GM18858 (cell line): ENCODE results near the gene ACSBG1.
"Not testable (repeated sequence)": the region's sequence is repeated elsewhere in the genome, so short reads cannot be mapped to it uniquely, and the experiment has no call there.

ENCODE experiments used
- ATAC-seq: cut with Tn5 transposase; IDR thresholded peaks from one replicate; pipeline ENCODE4 v1.9.1; 2021; ENCODE audit not compliant: unreplicated experiment

The ACSBG1 gene

DNA sequence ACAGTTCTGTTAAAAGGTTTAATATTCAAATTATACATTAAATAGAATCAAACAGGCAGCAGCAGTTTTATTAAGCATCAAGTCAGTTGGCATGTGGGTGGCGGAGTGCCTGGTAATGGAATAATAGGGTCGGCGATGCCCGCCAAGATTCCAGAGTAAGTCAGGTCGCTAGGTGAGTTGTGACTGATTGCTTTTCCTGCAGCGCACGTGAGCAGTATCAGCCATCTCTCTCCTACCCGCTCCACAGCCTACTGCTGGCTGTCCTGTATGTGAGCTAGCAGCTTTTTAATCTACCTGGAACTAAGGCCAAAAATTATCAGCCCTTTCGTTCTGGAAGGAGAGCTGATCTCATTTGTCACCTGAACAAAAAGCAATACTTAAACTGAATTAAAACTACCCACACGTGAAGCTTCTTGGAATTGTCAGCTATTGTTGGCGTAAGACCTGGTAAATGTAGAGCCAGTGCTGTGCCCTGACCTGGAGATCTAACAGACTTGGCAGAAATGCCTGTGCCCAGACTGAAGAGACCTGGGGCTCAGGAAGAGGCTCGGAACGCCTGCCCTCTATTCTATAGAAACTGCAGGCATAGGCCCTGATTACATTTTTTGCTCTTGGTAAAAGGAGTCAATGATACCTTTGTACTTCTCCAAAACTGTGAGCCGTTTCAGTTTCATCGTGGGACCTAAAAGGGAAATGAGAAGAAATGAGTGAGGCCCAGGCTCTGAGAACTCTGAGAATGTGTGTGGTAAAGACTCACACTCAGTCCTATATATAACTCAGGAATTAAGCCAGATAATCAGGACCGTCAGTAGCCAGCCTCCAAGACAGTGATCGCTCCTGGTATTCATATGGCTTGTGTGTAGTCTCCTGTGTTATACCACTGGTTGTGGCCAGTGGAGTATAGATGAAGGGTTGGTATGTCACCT, 63.3 kb downstream of the ACSBG1 start:
- peak; percentile 46 for ATAC-seq

DNA sequence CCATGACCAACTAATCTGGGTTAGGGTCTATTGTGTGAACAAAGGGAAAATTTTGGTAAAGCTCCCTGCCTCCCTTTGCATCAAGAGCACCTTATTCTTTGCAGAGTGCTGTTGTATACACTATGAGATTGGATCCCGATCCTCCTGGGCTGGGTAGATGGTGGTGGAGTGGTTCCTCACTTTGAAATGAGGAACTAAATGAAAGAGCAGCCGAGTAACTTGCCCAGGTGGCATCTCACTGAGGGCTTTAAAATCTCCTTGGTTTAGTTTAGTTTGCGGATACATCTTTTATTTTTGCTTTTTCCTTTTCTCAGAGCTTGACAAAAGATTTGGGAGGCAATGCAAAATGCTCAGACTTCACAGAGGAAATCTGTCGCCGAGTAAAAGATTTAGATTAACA, 65.8 kb downstream of the ACSBG1 start:
- ATAC-seq: no peak

DNA sequence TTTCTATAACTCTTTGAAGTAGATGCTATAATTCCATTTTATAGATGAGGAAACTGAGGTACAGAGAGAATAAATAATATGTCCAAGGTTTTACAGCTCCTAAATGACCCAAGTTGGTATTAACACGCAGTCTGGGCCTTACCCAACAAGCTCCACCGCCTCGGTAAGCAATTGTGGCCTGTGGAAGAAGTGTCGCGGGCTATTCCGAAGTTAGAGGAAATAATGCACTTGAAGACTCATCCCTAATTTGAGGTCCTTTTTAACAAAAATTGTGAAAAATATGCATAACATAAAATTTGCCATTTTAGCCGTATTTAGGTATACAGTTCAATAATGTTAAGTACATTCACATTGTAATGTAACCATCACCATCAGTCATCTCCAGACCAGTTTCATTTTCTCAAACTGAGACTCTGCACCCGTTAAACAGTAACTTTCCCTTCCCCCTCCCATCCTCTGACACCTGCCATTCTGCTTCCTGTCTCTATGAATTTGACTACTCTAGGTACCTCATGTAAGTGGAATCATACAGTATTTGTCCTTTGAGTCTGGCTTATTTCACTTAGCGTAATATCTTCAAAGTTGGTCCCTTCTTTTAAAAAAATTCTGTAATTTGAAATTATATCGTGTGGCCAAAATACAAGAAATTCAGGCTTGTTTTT, 67.0 kb downstream of the ACSBG1 start:
- ATAC-seq: peak; percentile 65

DNA sequence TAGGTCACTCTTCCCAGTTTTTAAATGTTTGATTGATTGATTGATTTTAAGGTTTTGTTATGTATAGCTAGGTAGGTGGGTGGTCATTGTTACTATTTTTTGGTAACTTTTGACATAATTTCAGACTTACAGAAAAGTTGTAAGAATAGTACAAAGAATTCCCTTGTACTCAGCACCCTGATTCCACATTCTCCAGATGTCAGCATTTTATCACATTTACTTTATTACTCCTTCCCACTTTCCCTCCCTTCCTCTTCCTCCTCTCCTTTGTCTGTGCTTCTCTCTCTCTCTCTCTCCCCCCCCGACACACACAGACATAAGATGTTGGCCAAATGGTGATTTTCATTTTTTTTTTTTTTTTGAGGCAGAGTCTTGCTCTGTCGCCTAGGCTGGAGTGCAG, 70.4 kb downstream of the ACSBG1 start:
- ATAC-seq: no peak

DNA sequence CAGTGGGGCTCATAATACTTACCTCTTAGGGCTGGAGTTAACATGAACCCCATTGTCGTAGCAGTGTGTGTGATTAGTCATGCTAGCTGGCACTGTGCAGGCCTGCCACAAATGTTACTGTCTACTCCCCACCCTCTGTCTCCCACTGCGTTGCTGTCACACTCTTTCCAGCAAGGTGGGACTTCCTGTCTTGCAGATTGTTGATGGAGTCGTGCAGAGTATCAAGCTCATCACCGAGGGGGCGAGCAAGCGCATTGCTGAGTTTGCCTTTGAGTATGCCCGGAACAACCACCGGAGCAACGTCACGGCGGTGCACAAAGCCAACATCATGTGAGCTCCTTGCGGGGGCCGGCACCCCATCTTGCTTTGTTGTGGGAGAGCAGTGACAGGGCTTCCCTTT, 72.3 kb downstream of the ACSBG1 start:
- ATAC-seq: no peak

DNA sequence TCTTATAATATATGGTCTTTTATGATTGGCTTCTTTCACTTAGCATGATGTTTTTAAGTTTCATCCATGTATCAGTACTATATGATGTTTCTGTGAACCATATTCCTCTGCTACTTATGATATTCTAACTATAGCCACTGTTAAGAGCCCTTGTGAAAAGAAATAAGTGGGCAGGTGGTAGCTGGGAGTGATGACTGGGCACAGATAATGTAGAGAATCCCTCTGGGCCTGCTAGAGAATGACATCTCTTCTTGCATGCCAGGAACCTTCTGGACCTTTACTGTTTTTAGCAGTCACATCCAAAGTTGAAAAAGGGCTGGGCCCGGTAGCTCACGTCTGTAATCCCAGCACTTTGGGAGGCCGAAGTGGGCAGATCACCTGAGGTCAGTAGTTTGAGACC, 75.0 kb downstream of the ACSBG1 start:
- no peak for ATAC-seq

DNA sequence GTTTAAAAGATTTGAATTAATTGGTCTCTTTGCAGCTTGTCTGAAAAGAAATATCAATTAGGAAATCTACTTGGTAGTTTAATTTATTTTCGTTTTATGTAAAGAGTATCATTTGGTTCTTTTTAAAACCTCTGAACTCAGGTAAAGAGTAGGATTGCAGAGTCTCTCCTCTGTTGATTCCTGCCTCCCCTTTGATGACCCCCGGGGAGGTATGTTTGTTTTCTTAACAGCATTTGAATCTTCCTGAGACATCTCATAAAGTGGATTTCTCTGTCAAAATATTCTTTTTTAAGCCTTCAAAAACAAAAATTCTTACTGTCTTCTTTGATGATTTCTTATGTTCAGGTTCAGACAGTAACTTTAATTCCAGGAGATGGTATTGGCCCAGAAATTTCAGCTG, 77.2 kb downstream of the ACSBG1 start:
- ATAC-seq: no peak

DNA sequence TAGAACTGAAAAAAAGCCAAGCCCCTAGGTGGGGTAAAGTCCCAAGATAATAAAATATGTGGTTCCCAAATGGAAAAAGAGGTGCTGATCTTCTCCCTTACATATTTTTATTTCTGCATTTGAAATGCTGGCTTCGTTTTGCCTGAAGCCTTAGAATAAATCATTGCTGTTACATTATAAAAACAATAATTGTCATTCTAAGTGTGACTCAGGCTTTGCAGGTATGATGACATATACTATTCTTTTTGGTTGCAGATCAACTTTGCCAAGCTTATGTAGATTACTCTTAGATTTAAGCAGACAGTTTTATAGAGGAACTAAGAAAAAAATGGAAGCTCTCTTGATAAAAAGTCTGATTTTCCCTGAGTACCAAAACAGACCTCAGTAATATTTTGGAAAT, 77.7 kb downstream of the ACSBG1 start:
- no peak for ATAC-seq

DNA sequence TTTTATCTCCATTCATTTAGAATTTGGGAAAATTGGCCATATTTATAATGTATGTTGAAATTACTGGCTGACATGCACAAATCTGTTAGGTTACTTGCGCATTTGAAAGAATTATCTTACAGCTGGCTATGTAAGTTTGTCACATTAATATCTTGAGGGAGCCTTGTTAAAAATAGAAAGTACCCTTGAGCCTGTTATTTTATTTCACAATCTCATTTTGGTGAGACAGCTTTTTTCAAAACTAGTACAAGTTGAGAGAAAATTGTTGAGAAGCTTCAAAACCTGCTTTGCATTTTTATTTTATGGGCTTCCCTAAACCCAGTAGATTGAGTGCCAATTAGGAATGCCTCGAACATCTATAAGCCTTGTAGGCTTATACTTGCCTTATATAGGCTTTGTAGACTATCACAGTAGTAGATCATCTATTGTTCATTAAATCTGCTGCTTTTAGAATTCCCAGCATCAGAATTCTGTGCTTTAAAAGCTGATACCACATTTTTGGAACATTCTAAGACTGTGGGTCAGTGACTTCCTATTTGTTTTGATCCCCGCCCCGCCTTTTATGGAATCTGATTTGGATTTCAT, 78.9 kb downstream of the ACSBG1 start:
- ATAC-seq: no peak

DNA sequence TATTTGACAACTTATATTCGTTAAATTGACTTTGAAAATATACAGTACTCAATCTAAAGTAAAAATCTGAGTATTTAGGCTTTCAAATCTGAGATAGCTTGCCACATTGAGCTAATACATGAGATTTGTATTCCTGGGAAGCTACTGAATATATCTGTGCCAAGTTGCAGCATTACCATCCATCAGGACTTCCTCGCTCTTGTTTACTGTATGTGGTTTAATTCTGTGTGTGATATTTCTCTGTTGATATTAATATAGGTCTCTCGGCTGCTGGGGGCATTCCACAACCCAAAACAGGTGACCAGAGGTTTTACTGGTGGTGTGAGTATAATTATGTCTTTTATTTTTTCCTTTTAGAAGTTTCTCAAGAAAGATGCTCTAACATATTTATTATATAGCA, 79.4 kb downstream of the ACSBG1 start:
- no peak for ATAC-seq

DNA sequence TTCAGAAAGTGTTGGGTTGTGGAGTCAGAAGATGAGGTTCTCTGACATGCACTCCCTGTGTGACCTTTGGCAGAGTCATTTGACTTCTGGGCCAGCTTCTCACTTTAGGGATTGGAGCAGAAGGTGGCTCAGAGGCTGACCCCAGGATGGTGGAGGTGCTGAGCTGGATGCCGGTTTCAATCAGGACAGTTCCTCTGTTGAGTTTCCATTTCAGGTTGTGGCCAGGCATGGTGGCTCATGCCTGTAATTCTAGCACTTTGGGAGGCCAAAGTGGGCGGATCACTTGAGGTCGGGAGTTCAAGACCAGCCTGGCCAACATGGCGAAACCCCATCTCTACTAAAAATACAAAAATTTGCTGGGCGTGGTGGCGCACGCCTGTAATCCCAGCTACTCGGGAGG, 83.3 kb downstream of the ACSBG1 start:
- ATAC-seq: not testable (repeated sequence)

DNA sequence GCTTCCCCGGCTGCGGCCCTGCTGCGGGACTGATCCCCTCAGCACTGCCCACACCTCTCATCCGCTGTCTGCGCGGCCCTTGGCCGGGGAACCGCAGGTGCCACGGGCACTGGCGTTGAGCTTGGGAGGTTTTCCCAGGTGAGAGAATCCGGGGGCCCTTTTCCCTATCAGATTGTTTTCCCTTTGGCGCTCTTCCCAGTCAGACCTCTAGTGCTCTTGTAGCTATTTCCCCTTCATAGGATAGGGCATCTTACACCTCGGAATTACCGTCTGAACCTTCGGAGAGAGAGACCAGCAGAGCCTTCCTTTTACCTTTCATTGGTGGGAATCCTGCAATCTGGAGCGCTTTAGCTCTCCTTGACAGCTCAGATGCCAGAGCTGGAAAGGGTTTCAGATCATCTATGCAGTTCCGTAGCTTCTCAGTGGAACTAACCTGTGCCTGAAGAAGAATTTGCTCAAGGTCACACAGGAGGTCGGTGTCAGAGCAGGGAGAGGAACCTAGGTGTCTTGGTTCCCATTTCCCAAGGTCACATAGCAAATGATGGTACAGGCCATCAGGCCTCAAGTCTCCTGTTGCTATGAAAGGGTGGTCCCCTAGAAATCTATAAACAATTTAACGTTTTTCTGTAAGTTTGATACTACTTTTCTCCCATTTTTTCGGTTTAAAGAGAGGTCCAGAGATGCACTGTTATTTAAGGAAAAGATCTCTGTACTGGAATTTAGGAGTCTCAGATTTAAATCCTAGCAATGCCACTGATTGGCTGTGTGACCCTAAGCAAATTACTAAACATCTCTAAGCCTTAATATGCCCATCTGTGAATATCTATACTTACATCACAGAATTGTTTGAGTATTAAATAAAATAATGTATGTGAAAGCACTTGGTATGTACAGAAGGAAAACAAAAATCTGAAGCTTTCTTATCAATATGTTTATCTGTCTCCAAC, 84.3 kb downstream of the ACSBG1 start:
- ATAC-seq: no peak

DNA sequence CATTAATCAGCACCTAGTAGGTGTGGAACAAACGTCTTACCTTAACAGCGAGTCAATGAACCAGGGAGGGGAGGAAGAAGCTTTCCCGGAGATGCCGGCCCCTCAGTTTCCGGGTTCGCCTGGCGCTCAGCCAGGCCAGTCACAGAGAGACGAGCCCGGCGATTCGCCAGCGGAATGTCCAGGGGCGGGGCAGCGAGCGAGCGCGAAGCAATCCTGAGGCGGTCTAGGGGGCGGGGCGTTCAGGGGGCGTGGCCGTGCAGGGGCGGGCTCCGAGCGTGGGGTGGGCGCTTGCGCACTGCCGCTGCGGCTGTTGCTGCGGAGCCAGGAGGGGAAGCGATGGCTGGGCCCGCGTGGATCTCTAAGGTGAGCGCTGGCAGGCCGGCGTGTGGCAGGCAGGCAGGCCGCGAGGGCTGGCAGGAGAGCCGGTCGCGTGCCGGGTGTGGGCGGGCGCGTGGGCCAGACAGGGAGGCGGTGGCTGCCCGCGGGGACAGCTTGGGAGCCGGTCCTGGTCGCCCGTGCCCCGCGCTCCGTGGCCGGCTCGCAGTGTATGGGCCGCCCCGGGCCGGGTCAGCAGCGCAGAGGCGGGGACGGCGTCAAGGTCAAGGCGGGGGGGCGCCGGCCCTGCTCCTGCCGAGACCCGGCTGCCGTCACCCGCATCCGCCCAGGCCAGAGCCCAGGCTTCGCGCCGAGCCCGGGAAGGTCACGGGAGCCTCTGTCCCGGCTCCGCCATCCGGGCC, 85.1 kb downstream of the ACSBG1 start, which contains the start of gene IDH3A:
Gene IDH3A, plus strand, starts transcription at position 295 of the 737 bp plus-strand sequence. Its CDS starts 42 bp downstream, at position 337.
- ATAC-seq: peak; percentile 56

DNA sequence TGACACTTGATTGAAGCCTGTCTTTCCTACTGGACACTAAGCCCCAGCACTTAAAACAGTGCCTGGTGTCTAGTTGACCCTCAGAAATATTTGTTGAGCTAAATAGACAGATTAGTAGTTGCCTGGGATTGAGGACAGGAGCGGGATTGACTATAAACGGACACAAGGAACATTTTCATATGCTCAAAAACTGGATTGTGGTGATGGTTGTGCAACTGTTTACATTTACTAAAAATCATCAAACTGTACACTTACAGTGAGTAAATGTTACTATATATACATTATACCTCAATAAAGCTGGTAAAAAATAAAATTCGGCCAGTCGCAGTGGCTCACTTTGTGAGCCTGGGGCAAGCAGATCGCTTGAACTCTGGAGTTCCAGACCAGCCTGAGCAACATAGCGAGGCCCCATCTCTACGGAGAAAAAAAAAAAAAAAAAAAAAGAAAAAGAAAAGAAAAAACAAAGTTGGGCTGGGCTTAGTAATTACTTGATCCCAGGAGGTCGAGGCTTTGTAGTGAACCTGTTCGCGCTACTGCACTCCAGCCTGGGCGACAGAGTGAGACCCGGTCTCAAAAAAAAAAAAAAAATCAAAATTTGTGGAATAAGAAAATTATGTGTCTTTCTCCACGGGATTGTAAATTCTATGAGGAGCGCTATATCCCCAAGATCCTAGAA, 85.8 kb downstream of the ACSBG1 start:
- ATAC-seq: no peak

DNA sequence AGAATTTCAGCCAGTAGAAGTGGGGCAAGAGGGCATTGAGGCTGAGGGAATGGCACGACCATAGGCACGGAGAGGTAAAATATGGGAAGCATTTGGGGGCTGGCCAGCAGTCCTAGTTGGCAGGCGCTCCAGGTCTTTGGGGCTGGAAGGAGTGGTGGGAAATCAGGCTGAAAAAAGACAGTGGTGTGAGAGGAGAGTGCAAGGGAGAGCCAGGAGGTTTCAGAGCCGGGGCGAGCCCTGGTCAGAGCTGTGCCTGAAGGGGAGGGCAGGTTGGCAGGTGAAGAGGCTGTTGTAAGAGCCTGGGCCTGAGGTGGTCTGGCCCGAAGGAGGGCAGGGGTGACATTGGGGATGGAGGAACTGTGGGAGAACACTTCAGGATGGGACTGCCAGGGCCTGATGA, 86.8 kb downstream of the ACSBG1 start:
- no peak for ATAC-seq

DNA sequence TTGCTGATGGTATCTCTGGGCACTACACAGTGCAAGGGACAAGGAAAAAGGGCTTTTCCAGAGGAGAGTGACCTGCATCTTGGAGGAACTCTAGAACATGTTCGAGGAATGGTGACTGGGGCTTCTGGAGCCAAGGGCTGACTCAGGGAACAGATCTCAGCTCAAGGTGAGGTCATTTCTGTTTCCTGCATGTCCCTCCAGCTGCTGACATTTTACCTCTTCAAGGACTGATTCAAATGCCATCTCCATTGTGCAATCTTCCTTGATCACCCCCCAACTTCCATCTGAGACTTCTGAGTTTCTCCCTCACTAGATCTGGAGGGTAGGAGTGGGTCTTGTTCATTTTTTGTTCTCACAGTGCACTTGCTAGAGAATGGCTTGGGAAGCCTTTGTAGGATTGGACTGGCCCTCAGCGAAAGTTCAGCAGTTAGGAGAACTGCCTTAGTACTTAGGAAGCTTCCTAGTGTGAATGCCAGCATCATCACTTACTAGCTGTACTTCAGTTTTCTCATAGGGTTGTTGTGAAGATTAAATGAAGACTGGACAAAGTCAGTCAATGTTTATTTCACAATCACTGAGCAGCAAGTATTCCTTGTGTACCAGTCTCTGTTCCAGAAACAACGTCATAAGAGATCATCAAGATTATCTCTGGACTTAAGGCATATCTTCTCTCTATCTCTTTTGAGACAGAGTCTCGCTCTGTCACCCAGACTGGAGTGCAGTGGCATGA, 87.8 kb downstream of the ACSBG1 start:
- ATAC-seq: no peak

DNA sequence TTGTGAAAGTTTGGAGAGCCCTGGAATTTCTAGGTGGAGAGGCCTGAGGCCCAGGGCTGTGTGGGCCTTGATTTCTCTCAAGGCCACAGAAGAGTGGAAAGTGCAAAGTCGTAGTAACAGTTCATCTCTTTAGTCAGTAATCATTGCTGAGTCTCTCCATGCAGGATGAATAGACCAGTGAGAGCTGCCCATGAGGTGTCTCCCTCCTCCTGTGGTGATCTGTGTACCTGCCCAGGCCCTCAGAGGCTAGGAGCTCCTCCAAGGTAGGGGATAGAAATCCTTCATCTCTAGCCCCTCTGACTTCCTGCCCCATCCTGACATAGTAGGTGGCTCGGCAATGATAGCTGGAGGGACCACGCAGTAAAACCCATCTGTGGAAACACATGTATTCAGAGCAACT, 92.0 kb downstream of the ACSBG1 start:
- ATAC-seq: no peak

DNA sequence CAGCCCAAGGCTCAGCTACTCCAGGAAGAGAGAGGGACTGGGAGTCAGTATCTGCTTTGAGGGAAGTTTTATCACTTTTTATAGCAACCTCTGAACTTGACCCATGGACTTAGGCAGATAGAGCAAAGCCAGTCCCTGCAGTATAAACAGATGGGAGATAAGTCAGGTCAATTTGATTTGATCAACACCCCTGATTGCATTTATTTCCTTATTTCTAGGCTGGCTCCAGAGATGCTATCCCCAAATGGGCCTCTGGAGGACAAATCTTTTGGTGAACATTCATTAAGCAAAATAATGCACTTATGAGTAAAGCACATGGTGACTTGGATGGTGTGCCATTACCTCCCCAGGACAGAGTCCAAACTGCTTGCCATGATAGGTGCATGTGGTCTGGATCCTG, 94.1 kb downstream of the ACSBG1 start:
- no peak for ATAC-seq

DNA sequence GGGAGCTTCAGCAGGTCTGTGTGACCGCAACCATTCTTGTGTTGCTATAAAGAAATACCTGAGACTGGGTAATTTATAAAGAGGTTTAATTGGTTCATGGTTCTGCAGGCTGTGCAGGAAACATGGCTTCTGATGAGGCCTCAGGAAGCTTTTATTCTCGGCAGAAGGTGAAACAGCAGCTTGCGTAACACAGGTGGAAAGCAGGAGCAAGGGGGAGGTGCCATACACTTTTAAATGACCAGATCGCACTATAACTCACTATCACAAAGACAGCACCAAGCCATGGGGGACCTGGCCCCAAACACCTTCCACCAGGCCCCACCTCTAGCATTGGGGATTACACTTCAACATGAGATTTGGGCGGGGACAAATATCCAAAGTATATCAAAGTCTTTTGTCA, 94.8 kb downstream of the ACSBG1 start:
- no peak for ATAC-seq
